ENCODE results near the gene SAMD11. TPM values are rescaled to one million over a fixed set of nuclear protein-coding genes. Genes with fewer than 3 reads are reported as not detected.
"Not testable (repeated sequence)": the region's sequence is repeated elsewhere in the genome, so short reads cannot be mapped to it uniquely, and the experiment has no call there.

The SAMD11 gene
- total RNA-seq, 1 donor from 2014 or later, result 10.2 TPM

DNA sequence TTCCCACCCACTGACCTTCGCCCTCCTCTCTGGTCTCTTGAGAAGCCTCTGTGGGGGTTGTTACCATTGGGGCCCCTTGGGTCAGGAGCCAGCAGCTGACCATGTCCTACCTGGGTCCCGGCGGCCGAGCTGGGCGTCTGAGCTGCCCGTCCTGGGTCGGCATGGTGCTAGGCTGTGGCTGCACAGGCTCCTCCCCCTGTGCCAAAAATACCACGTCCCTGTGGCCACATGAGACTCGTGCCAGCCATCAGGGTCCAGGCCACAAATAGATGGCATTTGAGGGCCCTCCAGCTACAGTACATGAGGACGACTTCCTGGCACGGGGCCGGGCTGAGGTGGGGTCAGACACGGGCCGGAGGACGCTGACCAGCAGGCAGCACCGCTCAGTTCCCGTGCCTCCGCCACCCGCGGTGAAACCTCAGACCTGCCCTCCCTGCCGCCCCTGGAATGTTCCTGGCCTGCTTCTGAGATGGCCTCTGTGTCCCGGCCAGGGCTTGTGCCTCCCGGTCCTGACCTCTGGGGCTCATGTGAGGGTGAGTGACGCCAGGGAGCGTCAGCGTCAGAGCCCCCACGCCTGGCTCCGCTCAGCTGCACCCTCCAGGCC is 58.3 kb downstream of the SAMD11 start, which contains the start of gene PERM1:
Gene PERM1 (minus strand): TSS at position 139 of the 604 bp plus-strand sequence. CDS start 1,064 bp downstream, outside the sequence.
- intact Hi-C loops (cut with DNase I), result no loop called here
- DNase-seq (ENCODE audit: low spot score), result peak; percentile 87

DNA sequence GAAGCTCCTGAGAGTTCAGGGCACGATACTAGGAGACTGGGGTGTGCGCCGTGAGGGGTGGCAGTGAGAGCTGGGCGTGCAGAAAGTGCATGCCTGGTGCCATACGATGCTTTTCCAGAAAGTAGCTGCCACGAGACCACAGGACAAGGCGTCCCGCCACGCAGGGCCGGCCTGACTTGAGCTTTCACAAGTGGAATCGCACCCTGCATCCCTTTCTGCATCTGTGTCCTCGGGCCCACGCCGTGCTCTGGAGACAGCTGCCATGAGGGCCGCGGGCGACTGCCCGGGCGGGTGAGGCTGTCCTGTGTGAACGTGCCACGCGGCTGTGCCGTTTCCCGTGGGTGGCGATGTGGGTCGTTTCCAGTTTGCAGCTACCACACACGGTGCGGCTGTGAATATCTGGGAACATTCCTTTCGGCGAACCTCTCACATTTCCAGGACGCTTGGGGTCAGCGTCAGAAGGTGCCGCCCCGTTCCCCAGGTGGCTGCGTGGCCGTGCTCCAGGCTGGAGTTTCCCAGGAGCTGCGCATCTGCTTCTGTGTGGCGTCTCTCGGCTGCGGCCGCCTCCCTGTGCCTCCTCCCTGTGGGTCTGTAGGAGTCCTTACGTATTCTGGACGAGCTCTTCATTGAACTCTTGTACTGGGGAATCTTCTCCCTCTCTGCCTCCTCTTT is 59.2 kb downstream of the SAMD11 start:
- intact Hi-C loops (cut with DNase I), result no loop called here
- DNase-seq (ENCODE audit: low spot score), result no peak

DNA sequence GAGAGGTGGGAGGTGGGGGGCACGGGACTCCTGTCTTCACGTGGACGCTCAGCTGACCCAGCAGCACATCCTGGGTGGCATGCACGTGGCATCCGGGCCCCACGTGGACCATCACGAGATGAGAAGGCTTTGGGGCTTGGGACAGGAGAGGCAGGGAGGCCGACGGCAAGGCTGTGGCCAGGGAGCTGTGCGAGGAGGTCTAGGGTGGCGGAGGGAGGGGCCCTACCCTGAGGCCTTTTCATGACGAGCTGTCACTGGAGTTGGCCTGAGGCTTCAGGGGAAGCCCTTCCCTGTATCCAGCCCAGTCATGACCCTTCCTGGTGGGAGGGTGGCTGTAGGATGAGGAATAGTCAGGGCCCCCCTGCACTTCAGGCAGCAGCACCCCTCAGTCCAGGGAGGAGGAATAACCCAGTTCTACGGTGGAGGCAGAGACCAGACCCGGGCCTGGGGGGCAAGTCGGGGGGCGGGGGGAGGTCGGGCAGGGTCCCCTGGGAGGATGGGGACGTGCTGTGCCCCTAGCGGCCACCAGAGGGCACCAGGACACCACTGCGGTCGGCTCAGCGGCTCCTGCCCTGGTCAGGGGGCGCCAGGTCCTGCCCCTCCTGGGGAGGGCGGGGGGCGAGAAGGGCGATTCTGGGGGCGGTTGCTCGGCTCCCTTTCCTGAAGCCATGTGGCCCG is 60.2 kb downstream of the SAMD11 start:
- no peak for DNase-seq (ENCODE audit: low spot score)

DNA sequence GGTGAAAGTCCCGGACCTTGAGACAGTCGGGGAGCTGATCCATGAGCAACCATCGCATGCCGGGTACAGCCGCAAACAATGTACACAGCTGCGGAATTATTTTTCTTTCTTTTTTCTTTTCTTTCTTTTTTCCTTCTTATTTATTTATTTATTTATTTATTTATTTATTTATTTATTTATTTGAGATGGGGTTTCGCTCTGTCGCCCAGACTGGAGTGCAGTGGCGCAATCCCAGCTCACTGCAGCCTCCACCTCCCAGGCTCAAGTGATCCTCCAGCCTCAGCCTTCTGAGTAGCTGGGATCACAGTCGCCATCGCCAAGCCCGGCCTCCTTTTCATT is 60.7 kb downstream of the SAMD11 start:
- DNase-seq (ENCODE audit: low spot score), result no peak
- intact Hi-C loops (cut with DNase I), result loop anchor here (1.0 kb wide), 1 partner anchor 80 kb away; no protein-coding TSS in a partner anchor

More for the DNA sequence above, 60.2 kb downstream of the SAMD11 start:
- intact Hi-C loops (cut with DNase I), result loop anchor here (1.0 kb wide), 1 partner anchor 80 kb away; no protein-coding TSS in a partner anchor

DNA sequence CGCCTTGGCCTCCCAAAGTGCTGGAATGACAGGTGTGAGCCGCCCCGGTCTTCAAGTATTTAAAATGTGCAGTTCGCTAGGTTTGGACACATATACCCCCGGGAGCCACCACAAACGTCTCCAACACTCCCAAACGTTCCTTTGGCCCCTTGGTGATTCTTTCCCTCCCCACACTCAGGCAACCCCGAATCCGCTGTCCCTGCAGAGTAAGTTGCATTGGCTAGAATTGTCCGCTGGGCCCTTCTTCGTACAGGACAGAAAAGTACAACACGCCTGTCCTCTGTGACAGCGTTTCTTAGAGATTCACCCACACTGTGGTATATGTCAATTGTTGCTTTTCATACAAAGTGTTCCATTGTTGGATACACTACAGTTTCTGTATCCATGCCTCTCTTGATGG is 61.4 kb downstream of the SAMD11 start:
- intact Hi-C loops (cut with DNase I), result no loop called here
- no peak for DNase-seq (ENCODE audit: low spot score)

DNA sequence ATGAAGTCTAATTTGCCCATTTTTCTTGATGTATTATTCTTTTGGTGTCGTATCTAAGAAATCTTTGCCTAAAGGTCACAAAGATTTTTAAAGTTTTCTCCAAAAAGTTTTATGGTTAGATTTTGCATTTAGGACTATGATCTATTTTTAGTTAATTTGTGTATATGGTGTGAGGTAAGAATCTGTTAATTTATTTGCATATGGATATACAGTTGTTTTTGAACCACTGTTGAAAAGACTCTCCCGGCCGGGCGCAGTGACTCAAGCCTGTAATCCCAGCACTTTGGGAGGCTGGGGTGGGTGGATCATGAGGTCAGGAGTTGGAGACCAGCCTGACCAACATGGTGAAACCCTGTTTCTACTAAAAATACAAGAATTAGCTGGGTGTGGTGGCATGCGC is 64.3 kb downstream of the SAMD11 start:
- intact Hi-C loops (cut with DNase I); DNase-seq (ENCODE audit: low spot score): not testable (repeated sequence)

DNA sequence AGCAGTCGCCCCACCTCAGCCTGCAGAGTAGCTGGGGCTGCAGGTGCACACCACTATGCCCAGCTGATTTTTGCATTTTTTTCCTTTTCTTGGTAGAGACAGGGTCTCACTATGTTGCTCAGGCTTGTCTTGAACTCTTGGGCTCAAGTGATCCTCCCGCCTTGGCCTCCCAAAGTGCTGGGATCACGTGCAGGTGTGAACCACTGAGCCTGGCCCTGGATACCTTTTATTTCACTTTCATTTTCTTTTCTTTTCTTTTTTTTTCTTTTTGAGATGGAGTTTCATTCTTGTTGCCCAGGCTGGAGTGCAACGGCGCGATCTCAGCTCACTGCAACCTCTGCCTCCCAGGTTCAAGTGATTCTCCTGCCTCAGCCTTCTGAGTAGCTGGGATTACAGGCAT is 67.6 kb downstream of the SAMD11 start:
- intact Hi-C loops (cut with DNase I); DNase-seq (ENCODE audit: low spot score): not testable (repeated sequence)

DNA sequence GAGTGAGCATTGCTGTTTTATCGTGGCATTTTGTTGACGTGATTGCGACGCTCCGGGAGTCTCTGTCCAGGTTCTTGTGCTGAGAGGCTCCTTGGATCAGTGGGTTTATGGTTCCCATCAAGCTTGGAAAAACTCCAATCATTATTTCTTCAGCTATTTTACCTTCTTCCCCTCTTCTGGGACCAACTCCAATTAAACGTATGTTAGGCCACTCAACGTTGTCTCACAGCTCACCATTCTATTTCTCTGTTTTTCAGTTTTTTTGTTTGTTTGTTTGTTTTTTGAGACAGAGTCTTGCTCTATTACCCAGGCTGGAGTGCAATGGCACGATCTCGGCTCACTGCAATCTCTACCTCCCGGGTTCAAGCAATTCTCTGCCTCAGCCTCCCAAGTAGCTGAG is 68.2 kb downstream of the SAMD11 start:
- no peak for DNase-seq (ENCODE audit: low spot score)
- intact Hi-C loops (cut with DNase I), result no loop called here

DNA sequence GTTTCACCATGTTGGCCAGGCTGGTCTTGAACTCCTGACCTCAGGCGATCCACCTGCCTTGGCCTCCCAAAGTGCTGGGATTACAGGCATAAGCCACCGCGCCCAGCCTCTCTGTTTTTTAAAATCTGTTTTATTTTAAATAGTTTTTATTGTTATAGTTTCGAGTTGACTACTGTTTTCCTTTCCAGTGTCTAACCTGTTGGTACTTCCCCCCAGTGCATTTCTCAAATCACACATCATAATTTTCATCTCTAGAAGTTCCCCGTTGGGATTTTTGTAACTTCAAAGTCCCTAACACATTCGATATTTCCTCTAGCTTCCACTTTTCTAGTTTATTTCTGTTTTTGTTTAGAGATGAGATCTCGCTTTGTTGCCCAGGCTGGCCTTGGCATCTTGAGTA is 68.6 kb downstream of the SAMD11 start:
- DNase-seq (ENCODE audit: low spot score), result no peak
- intact Hi-C loops (cut with DNase I), result no loop called here

DNA sequence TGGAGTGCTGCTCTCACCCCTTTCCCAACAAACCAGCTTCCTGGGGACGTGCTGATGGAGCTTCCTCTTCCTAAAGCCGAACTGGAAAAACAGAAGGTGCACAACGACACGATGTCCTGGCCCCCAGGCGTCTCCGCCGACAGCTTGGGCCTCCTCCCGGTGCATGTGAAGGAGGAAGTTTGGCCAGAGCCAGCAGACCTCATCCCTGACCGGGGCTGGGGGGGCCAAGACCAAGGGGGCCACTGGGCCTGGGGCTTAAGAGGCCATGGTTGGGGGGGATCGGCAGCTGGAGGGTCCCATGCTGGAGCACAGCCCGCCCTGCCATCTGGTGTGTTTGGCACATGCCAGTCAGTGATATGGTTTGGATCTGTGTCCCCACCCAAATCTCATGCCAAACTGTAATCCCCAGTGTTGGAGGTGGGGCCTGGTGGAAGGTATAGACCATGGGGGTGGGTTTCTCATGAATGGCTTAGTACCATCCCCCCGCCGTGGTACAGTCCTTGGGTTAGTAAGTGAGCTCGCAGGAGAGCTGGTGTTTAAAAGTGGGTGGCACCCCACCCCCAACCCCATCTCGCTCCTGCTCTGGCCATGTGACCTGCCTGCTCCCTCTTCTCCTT is 69.8 kb downstream of the SAMD11 start:
- DNase-seq (ENCODE audit: low spot score), result no peak
- intact Hi-C loops (cut with DNase I), result no loop called here

Other genes starting within 250 kb of the SAMD11 start
- gene OR4F16, start 237.3 kb upstream of the SAMD11 start, total RNA-seq, result not detected
- 39.0 TPM for gene NOC2L, start 35.3 kb downstream of the SAMD11 start, total RNA-seq
- 4.8 TPM for gene KLHL17, start 36.7 kb downstream of the SAMD11 start, total RNA-seq
- not detected for gene PLEKHN1, start 42.6 kb downstream of the SAMD11 start, total RNA-seq
- gene PERM1, start 58.2 kb downstream of the SAMD11 start, total RNA-seq, result 50.1 TPM
- gene HES4, start 76.2 kb downstream of the SAMD11 start, total RNA-seq, result 56.5 TPM
- gene ISG15, start 89.6 kb downstream of the SAMD11 start, total RNA-seq, result 18.2 TPM
- 27.0 TPM for gene AGRN, start 96.2 kb downstream of the SAMD11 start, total RNA-seq
- gene RNF223, start 150.4 kb downstream of the SAMD11 start, total RNA-seq, result not detected
- 5.4 TPM for gene C1orf159, start 192.2 kb downstream of the SAMD11 start, total RNA-seq
- 0.22 TPM for gene TTLL10, start 250.0 kb downstream of the SAMD11 start, total RNA-seq